Measurements from ENCODE around the gene PASD1. TPM values are rescaled to one million over a fixed set of nuclear protein-coding genes. Genes with fewer than 3 reads are reported as not detected.

Gene PASD1
- total RNA-seq, 4 donors from 2014 or later, result 0.11 to 0.13 TPM; not detected in 2

- no peak overlapping the region for H3K27ac ChIP-seq
Measured at GRCh38 chrX:151697522-151697921, 134.0 kb downstream of the PASD1 start.

GRCh38 chrX:151698485-151698884 is 135.0 kb downstream of the PASD1 start:
- H3K4me3 ChIP-seq (replicated peaks in 1 of 3), result no peak overlapping the region
- TF ChIP-seq POLR2A (IDR thresholded peaks at IDR 0.05), result no peak
- no peak for TF ChIP-seq CTCF (IDR thresholded peaks at IDR 0.05)
- no peak overlapping the region for H3K27ac ChIP-seq
- no peaks in the 10 kb centered on the region for H3K36me3 ChIP-seq
- WGBS, 2 donors, result 79 to 93% methylated on average over 2 to 6 of the region's 6 CpGs
- H3K4me1 ChIP-seq, result no peaks in the 10 kb centered on the region
- no peaks in the 10 kb centered on the region for H3K9me3 ChIP-seq
- intact Hi-C loops (cut with DNase I), result no loop called here
- no peak for DNase-seq
- H3K27me3 ChIP-seq, result no peaks in the 10 kb centered on the region

More at GRCh38 chrX:151697522-151697921, 134.0 kb downstream of the PASD1 start:
- TF ChIP-seq POLR2A (IDR thresholded peaks at IDR 0.05) (no peak), CTCF (IDR thresholded peaks at IDR 0.05) (no peak)
- intact Hi-C loops (cut with DNase I), result no loop called here
- no peaks in the 10 kb centered on the region for H3K4me1 ChIP-seq
- no peak overlapping the region for H3K4me3 ChIP-seq (replicated peaks in 1 of 3)
- DNase-seq, result no peak
- no peaks in the 10 kb centered on the region for H3K36me3 ChIP-seq
- H3K9me3 ChIP-seq, result no peaks in the 10 kb centered on the region
- H3K27me3 ChIP-seq, result no peaks in the 10 kb centered on the region
- WGBS, 2 donors, result 60 to 62% methylated on average over 3 to 4 of the region's 4 CpGs

- DNase-seq, result no peak
- Histone ChIP-seq H3K4me1 (no peaks in the 10 kb centered on the region), H3K27ac (no peak overlapping the region), H3K27me3 (no peaks in the 10 kb centered on the region), H3K36me3 (no peaks in the 10 kb centered on the region), H3K4me3 (replicated peaks in 1 of 3) (no peak overlapping the region), H3K9me3 (no peaks in the 10 kb centered on the region)
- intact Hi-C loops (cut with DNase I), result no loop called here
- no peak for TF ChIP-seq CTCF (IDR thresholded peaks at IDR 0.05)
- no peak for TF ChIP-seq POLR2A (IDR thresholded peaks at IDR 0.05)
- WGBS, 2 donors, result 94 to 95% methylated on average over 9 of the region's 9 CpGs
Measured at GRCh38 chrX:151699746-151700145, 136.3 kb downstream of the PASD1 start.

- intact Hi-C loops (cut with DNase I), result no loop called here
- Histone ChIP-seq H3K4me1 (no peaks in the 10 kb centered on the region), H3K4me3 (replicated peaks in 1 of 3) (no peak overlapping the region), H3K9me3 (no peaks in the 10 kb centered on the region), H3K27ac (no peak overlapping the region), H3K36me3 (no peaks in the 10 kb centered on the region), H3K27me3 (no peaks in the 10 kb centered on the region)
- 93 to 100% methylated on average over 3 to 4 of the region's 16 CpGs for WGBS, 2 donors
- TF ChIP-seq CTCF (IDR thresholded peaks at IDR 0.05) (no peak), POLR2A (IDR thresholded peaks at IDR 0.05) (no peak)
- no peak for DNase-seq
Measured at GRCh38 chrX:151700581-151700980, 137.1 kb downstream of the PASD1 start.

- WGBS, 2 donors, result 92 to 97% methylated on average over 4 of the region's 4 CpGs
- H3K27me3 ChIP-seq, result no peaks in the 10 kb centered on the region
- H3K4me1 ChIP-seq, result no peaks in the 10 kb centered on the region
- TF ChIP-seq CTCF (IDR thresholded peaks at IDR 0.05), result no peak
- no peak for TF ChIP-seq POLR2A (IDR thresholded peaks at IDR 0.05)
- no peaks in the 10 kb centered on the region for H3K9me3 ChIP-seq
- H3K27ac ChIP-seq, result no peak overlapping the region
- DNase-seq, result no peak
- no peak overlapping the region for H3K4me3 ChIP-seq (replicated peaks in 1 of 3)
- no peaks in the 10 kb centered on the region for H3K36me3 ChIP-seq
- intact Hi-C loops (cut with DNase I), result no loop called here
Measured at GRCh38 chrX:151701071-151701470, 137.6 kb downstream of the PASD1 start.
